ENCODE data around the gene CAPN10. TPM values are rescaled to one million over a fixed set of nuclear protein-coding genes. Genes with fewer than 3 reads are reported as not detected.
"Not testable (repeated sequence)": the region's sequence is repeated elsewhere in the genome, so short reads cannot be mapped to it uniquely, and the experiment has no call there.

The CAPN10 gene
- total RNA-seq, 1 experiment from 2014 or later: 20.5 TPM

DNA sequence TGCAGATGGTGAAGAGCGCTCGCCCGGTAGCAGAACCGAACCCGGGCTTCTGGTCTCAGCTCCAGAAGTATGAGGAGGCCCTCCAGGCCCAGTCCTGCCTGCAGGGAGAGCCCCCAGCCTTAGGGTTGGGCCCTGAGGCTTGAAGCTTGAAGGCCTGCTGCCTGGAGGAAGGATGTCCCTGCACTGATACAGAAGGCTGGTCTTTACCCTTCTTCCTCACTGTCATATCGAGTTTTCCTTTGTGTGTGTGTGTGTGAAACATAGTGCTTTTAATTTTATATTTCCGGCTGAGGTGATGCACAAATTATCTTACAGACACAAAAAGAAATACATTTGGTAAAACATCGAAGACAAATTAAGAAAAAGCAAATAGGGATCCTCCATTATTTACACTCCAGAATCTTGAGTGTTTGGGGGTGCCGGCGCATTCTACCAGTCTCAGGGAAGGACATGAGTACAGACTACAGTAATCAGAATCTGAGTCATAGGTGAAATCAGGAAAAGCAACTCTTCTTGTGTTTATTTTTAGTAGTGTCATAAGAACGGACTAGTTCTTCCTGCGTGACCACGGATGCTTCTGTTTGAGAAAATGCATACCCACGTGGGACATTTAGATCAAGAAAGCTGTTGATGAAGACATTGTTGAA lies 25.1 kb upstream of the CAPN10 start:
- no peak for DNase-seq (ENCODE audit: low read depth)
- in situ Hi-C loops (cut with HindIII; ENCODE audit: low pct_unique_long_range_greater_than_20kb, low sequenced_read_pairs): no loop called here

DNA sequence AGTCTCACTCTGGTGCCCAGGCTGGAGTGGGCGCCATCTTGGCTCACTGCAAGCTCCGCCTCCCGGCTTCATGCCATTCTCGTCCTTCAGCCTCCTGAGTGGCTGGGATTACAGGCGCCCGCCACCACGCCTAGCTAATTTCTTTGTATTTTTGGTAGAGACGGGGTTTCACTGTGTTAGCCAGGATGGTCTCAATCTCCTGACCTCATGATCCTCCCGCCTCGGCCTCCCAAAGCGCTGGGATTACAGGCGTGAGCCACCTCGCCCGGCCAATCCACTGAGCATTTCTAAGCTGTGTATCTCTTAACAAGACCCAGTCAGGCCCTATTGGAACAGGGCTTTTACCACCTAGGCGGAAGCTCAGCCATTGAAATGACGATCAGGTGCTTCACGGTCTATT lies 23.3 kb upstream of the CAPN10 start:
- DNase-seq (ENCODE audit: low read depth); in situ Hi-C loops (cut with HindIII; ENCODE audit: low pct_unique_long_range_greater_than_20kb, low sequenced_read_pairs): not testable (repeated sequence)

DNA sequence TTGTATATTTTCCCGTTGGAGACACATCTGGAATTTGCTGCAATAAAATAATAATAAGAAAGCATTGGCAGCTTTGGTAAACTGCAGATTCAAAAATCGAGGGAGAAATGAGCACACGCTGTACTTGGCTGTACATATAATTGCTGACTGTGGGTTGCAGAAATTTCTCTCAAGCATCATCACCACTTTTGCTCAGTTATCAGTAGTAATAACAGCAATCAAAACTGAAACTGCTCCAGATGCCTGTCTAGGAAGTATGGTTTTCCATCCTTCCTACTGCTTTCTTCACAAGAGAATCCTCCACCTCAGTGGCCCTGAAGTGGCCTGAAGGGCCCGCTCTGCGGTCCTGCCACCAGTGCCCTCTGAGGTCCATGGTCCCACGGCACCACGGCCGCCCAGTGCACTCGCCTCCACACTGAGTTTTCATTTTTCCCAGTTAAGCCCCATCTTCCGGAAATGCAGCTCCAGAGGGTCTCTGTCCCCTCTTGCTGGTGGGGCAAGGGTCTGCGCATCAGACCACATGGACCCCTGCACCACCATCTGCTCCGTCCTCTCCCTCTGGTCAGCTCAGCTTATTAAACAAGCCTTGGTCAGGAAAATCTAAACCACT lies 22.5 kb upstream of the CAPN10 start:
- no peak for DNase-seq (ENCODE audit: low read depth)
- in situ Hi-C loops (cut with HindIII; ENCODE audit: low pct_unique_long_range_greater_than_20kb, low sequenced_read_pairs): no loop called here

DNA sequence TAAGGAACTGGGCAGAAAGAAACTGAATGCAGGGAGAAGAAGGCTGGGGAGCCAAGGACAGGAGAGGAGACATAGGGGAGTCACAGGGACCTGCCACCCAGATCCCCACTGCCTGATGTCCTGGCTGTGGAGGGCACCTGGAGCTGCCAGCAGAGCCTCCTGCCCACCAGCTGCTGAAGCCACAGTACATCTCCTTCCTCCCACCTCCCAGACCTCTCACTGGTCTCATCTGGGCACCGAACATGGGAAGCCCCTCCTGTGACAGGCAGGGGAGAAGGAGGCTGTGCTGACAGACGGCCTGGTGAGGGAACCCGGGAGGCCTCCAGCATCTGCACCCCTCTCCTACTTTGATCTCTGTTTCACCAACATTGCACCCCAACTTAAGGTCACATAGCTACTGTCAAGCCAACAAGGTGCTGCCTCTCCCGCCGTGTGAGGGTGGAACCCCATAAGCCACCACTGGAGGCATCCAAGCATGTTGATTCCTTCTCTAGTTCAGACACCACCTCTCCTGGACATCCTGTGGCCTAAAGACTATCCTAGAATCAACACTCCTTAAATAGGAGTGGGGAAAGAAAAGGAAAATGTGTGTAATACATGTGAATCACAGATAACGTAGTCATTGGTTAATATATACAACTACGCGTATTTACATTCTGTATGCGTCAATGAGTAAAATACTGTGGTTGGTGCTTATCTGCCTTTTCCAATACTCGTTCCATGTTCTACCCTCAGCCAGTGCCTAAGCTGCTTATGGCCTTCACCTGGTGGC lies 21.8 kb upstream of the CAPN10 start:
- in situ Hi-C loops (cut with HindIII; ENCODE audit: low pct_unique_long_range_greater_than_20kb, low sequenced_read_pairs): no loop called here
- DNase-seq (ENCODE audit: low read depth): peak; percentile 66

DNA sequence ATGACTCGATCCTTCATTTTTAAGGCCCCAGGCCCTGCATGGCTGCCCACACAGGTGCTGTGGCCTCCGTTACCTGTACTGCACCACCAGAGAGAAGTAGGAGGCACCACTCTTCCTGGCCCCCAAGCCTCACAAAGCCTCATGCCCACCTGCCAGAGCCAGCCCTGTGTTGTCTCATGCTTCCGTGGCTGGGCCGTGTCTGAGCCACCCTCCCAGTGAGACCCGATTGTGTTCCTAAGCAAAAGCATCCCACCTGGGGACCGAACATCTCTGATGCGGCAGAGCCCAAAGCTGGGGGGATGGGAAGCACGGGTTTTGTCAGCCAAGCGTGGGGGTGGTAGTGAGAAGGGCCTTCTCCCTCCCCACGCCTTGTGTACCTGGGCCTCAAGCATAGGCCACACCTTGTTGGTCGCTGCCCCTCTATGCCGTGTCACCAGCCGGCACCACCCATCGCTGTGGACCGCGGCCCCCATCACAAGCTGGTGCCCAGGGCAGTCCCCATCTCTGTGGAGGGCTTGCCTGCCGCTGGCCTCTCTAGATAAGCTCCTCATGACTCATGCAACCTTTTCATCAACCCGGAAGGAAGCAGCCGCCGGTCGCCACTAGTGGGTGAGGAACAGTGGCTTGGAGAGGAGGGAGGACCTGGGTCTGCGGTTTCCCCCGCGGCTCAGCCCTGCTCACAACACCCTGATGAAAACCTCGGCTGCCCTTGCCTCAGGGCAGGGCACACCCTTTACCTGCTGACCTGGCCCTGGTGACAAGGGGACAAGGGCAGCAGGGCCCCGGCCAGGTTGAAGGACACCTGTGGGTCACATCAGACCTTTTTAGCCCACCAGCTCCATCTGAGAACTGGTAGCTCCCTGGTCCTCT lies 21.0 kb upstream of the CAPN10 start:
- in situ Hi-C loops (cut with HindIII; ENCODE audit: low pct_unique_long_range_greater_than_20kb, low sequenced_read_pairs): no loop called here

DNA sequence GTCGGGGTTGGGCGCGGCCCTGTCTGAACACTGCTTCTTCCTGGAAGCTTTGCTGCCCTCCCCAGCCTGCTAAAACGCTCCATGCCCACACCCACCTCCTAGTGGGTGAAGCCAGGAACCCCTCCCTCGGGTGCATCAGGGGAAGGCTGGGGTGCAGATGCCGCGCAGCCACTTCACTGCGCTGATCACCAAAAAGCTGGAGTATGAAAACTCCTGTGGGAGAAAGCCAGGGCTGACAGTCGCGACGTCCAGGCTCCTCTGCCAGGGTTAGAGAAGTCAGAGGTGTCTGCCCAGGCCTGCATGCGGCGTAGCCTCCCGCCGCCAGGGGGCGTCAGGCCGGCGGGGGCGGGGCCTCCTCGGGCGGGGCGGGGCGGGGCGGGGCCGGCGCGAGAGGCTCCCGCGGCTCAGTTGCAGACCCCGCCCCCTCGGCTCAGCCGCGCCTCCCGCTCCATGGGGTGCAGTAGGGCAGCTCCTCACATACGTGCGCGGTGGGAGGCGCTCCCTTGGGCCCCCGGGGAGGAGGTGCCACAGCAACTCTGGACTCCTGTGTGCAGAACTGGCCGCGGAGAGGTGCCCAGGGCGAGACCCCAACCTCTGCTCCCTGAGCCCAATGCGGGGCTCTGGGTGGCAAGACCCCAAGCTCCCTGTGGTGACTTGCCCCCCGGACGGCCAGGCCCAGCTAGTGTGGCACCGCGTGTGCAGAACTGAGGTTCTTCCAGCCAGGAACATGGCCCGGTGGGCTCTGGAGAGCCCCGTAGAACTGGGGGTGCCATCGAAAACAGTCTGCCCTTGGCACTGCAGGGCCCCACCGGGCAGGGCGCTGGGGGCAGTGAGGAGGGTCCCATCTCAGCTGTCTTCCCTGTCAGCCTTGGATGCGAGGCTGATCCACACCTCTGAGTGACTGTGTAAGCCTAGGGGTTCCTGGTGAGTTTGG lies 20.1 kb upstream of the CAPN10 start:
- peak; percentile 69 for DNase-seq (ENCODE audit: low read depth)
- in situ Hi-C loops (cut with HindIII; ENCODE audit: low pct_unique_long_range_greater_than_20kb, low sequenced_read_pairs): no loop called here

More for the DNA sequence above, 21.0 kb upstream of the CAPN10 start:
- peak; percentile 92 for DNase-seq (ENCODE audit: low read depth)

DNA sequence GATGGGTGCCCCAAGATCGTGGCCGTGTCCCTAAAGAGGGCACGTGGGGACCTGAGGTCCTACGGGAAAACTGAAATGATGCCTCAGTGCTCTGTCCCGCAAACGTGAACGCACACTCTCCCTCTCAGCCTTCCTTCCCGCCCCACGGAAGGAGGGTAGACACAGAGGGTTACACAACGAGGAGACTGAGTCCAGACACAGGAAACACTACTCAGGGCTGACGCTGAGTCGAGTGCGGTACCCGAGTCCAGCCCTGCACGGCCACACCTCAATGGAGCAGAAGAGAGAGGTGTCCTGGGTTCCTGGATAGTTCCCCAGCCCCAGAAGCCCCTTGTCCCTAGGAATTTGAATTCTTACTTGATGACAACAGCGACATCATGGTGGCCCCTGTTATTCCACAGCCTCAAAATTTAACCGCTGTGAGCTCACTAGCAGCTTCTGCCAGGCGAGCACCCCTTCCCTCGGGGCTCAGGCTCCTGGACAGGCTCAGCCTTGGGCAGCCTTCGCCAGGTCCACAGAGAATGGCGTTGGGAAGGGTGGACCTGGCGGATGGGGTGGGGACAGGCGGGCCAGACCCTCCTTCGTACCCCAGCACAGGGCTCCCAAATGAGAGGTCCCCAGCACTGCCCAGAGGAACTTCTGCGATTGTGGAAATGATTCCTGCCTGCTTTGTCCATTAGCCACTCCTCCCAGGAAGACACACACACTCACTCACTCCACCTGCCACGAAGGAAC lies 19.2 kb upstream of the CAPN10 start:
- DNase-seq (ENCODE audit: low read depth): no peak
- in situ Hi-C loops (cut with HindIII; ENCODE audit: low pct_unique_long_range_greater_than_20kb, low sequenced_read_pairs): no loop called here

DNA sequence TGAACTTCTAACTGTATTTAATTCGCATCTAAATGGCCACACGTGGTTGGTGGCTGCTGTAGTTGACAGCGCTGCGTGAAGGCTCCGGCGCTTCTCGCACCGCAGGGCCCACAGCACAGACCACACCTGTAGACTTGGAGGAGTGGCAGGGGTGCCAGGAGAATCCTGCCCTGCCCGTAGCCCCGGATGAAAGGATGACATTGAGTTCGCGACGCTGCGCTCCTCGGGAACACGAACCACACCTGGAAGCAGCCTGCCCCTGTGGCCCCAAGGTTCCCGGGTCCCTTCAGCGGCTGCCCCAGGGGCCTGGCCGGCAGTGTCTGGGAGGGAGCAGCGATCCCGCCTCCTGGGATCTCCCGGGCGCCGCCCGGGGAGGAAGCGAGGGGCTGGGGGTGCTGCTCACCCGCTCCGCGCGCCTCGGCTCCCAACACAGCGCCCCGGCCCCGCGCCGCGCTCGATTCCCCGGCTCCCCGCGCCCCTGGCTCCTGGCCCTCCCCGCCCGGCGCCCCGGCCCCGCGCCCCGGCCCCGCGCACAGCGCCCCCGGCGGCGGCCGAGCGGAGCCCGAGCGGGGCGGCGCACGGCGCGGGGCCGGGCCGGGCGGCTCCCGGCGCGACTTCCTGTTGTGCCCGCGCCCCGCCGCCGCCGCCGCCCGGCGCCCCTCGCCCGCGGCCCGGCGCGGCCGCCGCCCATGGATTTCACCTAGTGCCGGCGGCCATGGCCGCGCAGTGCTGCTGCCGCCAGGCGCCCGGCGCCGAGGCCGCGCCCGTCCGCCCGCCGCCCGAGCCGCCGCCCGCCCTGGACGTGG lies 18.5 kb upstream of the CAPN10 start, which contains the start of gene RNPEPL1:
RNPEPL1 (plus strand) TSS at position 613 of the 806 bp plus-strand sequence; CDS start at position 716, 103 bp downstream.
- DNase-seq (ENCODE audit: low read depth): no peak
- in situ Hi-C loops (cut with HindIII; ENCODE audit: low pct_unique_long_range_greater_than_20kb, low sequenced_read_pairs): no loop called here

DNA sequence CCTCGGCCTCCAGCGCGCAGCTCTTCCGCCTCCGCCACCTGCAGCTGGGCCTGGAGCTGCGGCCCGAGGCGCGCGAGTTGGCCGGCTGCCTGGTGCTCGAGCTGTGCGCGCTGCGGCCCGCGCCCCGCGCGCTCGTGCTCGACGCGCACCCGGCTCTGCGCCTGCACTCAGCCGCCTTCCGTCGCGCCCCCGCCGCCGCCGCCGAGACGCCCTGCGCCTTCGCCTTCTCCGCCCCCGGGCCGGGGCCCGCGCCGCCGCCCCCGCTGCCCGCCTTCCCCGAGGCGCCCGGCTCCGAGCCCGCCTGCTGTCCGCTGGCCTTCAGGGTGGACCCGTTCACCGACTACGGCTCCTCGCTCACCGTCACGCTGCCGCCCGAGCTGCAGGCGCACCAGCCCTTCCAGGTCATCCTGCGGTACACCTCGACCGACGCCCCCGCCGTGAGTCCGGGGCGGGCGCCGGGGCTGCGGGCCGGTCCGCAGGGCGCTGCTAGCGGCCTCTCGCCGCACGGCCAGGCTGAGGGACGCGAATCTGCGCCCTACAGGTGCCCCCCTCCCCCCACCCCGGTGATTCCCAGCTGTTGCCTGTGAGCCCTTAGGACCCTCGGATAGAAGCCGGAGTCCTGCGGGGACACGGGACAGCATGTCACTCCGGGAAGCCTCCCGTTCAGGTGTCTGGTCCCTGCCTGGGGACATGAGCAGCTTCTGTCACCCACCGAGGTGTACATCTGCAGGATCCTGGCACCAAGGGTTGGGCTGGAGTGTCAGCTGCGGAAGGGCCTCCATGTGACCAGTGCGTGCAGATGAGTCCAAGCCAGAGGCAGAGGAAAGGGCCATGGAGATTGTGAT lies 17.6 kb upstream of the CAPN10 start:
- in situ Hi-C loops (cut with HindIII; ENCODE audit: low pct_unique_long_range_greater_than_20kb, low sequenced_read_pairs): no loop called here
- no peak for DNase-seq (ENCODE audit: low read depth)

DNA sequence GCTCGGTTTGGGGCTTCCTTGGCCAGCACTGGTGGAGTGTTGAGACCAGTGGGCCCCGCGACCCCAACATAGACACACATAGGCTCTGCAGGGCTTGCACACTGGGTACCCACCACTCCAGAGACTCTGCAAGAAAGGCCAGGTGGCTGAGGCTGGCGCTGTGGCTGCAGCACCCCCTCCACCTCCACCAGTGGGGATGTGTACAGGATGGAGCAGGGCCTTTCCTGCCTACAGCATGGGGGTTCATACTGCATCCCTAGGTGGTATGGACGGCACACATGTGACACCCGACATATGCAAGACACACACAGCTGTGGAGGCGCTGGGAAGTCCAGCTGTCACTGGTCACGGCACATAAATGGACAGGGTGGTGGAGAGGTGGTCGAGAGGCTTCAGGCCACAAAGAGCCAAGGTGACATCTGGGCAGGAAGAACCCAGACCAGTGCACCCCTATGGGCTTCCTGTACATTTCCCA lies 17.0 kb upstream of the CAPN10 start:
- in situ Hi-C loops (cut with HindIII; ENCODE audit: low pct_unique_long_range_greater_than_20kb, low sequenced_read_pairs): no loop called here
- no peak for DNase-seq (ENCODE audit: low read depth)

DNA sequence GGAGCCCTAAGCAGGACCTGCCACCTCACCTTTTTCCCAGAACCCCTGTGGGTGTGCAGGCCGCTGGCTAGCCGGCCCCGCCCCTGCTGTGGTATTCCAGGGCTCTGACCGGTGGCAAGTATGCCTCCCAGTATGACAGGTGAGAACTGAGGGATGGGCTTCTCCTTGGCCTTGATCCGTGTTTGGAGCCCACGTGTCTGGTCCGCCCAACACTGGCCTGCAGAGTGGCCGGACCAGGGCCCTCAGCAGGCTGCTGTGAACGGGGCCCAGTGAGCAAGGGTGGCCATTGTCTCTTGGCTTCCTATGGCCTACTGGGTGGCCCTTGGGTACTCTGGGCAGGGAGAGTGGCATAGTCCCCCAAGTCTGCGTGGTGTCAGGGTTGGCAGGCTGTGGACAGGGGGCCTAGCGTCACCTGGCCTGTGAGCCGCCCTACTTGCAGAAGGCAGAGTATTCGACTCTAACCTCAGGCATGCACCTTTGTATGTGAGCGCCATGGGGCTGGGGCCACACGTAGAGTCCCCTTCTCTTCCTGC lies 16.5 kb upstream of the CAPN10 start:
- DNase-seq (ENCODE audit: low read depth): no peak
- in situ Hi-C loops (cut with HindIII; ENCODE audit: low pct_unique_long_range_greater_than_20kb, low sequenced_read_pairs): no loop called here

DNA sequence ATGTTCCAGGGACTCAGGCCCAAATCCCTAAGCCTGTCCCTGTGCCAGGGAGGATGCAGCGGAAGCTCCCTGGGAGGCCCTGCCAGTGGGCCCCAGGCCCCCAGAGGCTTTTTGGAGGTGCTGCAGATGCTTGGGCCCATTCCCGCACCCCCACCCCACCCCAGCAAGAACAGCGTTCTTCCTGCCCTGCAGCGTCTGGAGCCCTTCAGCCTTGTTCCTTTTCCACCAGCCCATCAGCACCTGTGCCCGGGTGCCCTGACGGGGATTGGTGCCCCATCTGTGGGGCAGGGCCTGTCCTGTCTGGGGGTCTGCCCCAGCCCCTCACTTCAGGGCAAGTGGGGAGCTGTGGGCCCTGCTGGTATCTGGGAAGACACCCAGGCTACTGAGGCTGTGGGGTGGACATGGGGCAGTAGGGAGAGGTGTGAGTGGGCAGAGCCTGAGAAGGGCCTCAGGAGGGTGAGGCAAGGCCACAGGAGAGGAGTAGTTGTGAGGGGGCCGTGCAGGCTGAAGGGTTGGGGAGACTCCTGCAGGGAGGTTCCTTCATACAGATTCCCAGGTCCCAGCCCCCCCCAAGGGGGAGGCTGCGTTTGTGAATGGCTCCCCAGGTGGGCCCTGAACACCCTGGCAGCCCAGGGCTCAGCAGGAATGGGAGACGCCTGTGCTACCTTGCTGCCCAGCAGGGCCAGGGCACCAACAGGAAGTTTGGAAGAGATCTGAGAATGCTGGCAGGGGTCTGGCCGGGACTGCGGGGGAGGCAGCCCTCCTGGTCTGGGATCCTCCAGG lies 15.8 kb upstream of the CAPN10 start:
- in situ Hi-C loops (cut with HindIII; ENCODE audit: low pct_unique_long_range_greater_than_20kb, low sequenced_read_pairs): no loop called here

DNA sequence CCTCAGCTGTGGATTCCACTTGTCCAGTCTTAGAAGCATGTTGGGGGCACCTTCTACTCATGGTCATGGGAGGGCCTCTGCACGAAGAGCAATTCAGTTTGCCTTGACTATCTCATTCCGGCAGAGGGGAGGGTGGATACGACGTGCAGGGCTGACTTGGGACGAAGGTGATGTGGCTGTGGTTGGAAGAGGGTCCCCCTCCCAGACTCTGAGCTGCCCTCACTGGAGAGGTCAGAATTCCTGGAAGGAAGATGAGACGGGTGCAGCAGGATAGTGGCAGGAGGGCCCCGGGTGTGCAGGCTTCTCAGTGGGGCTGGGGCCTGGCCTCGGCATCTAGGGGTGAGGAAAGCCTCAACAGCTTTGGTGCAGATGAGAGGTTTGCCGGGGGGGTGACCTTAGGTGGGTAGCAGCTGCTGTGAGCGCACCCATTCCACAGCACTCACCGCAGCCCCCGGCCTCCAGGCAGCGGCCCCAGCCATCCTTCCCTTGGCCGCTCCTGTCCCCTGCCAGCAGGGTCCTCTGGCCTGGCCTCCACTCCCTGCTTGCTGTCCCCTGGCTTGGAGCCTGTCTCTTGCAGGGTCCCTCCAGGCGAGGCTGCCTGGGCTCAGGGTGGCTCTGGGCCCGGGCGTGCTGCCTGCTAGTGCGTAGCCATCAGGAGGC lies 15.1 kb upstream of the CAPN10 start:
- DNase-seq (ENCODE audit: low read depth): no peak
- in situ Hi-C loops (cut with HindIII; ENCODE audit: low pct_unique_long_range_greater_than_20kb, low sequenced_read_pairs): no loop called here

More for the DNA sequence above, 15.8 kb upstream of the CAPN10 start:
- DNase-seq (ENCODE audit: low read depth): no peak

All from Caki2 (cell line).